Colonic mucosa (tissue), 4 donors: ENCODE results near the gene FBXW4. TPM values are rescaled to one million over a fixed set of nuclear protein-coding genes. Genes with fewer than 3 reads are reported as not detected.

Experiments
- DNase-seq: peaks from one replicate; pipeline ENCODE4 v3.0.0-alpha.2; 2020
- H3K27ac ChIP-seq: fragments of 200-600 bp; one replicate; pipeline ENCODE4 v1.8.0; 2021
- H3K27me3 ChIP-seq: fragments of 200-600 bp; one replicate; pipeline ENCODE4 v1.8.0; 2021
- H3K36me3 ChIP-seq: fragments of 200-600 bp; one replicate; pipeline ENCODE4 v1.8.0; 2021
- H3K4me1 ChIP-seq: fragments of 200-600 bp; one replicate; pipeline ENCODE4 v1.8.0; 2021; ENCODE audit warnings: mild to moderate bottlenecking
- H3K4me3 ChIP-seq: fragments of 200-600 bp; one replicate; pipeline ENCODE4 v1.8.0; 2021
- H3K9ac ChIP-seq, 2 donors: one replicate each; pipeline ENCODE4 v1.7.0; 2013; ENCODE audit warnings: control low read depth in 2 of 2, low read depth in 2 of 2, low read length in 2 of 2
- H3K9me3 ChIP-seq: fragments of 200-600 bp; one replicate; pipeline ENCODE4 v1.8.0; 2021
- intact Hi-C: fragments of 100-400 bp; cut with DNase I; formaldehyde crosslinking; loops from one replicate; pipeline ENCODE4 v1.14.1; 2022
- total RNA-seq, 2 donors: library from RNA; stranded (reverse); fragmentation: NEBNext Ultra II Directional in 1 of 2; extraction: Animal tissue kit (Norgen Biotek cat#: 25700) in 1 of 2; gene quantifications; one replicate each; pipeline ENCODE4 v1.2.1, GENCODE V29; 2021
- TF ChIP-seq, protein P1 (sequence below): fragments of 200-600 bp; IDR thresholded peaks from one replicate; pipeline ENCODE4 v1.8.0; 2022; ENCODE audit warnings: antibody characterized with exemption, mild to moderate bottlenecking
- donor health status: healthy.
- donor health status: DM: no; HTN: no; CAD: no.
- donor health status: DM: no; HTN: no; CAD: no.

Gene FBXW4
- total RNA-seq, 2 donors from 2014 or later = 42.5 to 60.7 TPM

DNA sequence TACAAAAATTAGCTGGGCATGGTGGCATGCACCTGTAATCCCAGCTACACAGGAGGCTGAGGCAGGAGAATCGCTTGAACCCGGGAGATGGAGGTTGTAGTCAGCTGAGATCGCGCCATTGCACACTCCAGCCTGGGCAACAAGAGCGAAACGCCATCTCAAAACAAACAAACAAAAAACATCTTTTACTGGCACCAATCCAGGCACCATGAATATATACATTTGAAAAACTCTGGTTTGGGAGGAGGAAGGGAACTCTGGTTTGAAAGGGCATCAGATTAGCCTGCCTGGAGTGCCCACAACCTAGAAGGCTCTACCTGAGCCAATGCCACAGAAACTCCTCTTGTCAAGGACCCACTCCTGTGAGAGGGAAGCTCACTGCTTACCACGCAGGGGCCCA, 122.8 kb downstream of the FBXW4 start:
- Histone ChIP-seq H3K9me3 (no peaks in the 10 kb centered on the region), H3K4me3 (no peak overlapping the region), H3K27ac (no peak overlapping the region), H3K27me3 (peaks cover 17% of the 10 kb centered on the region), H3K4me1 (peaks cover 10% of the 10 kb centered on the region), H3K9ac (no peak overlapping the region), H3K36me3 (no peaks in the 10 kb centered on the region)
- intact Hi-C loops = loop anchor here (5.0 kb wide), 1 partner anchor 300 kb away; no protein-coding TSS in a partner anchor
- no peak for DNase-seq
- TF ChIP-seq, protein P1, sequence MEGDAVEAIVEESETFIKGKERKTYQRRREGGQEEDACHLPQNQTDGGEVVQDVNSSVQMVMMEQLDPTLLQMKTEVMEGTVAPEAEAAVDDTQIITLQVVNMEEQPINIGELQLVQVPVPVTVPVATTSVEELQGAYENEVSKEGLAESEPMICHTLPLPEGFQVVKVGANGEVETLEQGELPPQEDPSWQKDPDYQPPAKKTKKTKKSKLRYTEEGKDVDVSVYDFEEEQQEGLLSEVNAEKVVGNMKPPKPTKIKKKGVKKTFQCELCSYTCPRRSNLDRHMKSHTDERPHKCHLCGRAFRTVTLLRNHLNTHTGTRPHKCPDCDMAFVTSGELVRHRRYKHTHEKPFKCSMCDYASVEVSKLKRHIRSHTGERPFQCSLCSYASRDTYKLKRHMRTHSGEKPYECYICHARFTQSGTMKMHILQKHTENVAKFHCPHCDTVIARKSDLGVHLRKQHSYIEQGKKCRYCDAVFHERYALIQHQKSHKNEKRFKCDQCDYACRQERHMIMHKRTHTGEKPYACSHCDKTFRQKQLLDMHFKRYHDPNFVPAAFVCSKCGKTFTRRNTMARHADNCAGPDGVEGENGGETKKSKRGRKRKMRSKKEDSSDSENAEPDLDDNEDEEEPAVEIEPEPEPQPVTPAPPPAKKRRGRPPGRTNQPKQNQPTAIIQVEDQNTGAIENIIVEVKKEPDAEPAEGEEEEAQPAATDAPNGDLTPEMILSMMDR = no peak

DNA sequence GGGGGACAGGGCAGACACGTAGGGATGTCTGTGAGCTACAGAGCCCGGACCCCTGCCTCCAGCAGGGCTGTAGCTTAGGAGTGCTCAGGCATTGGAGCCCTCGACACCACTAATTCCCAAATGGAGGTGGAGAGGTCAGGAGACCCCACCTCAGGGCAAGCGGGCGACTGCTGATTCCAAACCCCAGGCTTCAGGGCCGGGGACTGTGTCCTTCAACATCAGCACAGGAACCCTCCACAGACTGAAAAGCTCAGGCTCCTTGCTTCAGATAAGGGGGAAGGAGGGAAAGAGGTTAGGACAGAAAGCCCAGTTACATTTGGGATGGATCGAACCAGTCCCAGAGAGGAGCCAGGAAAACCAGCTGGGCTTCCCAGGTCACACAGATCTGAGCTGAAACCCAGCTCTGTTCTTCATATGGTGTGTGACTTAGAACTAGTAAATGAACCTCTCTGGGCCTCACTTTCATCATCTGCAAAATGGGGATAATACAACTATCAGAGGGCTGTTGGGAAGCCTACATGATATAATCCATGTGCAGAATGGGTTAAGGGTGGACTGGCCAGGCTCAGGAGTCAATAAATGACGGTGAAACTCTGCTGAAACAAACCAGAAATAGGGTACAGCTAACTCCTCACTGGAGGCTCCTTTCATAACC, 123.6 kb downstream of the FBXW4 start:
- no peak for DNase-seq
- Histone ChIP-seq H3K9ac (no peak overlapping the region), H3K9me3 (no peaks in the 10 kb centered on the region), H3K4me1 (peaks cover 10% of the 10 kb centered on the region), H3K27me3 (peaks cover 25% of the 10 kb centered on the region), H3K4me3 (no peak overlapping the region), H3K27ac (no peak overlapping the region), H3K36me3 (no peaks in the 10 kb centered on the region)
- intact Hi-C loops = loop anchor here (5.0 kb wide), 1 partner anchor 299 kb away; no protein-coding TSS in a partner anchor
- TF ChIP-seq, protein P1 = no peak

DNA sequence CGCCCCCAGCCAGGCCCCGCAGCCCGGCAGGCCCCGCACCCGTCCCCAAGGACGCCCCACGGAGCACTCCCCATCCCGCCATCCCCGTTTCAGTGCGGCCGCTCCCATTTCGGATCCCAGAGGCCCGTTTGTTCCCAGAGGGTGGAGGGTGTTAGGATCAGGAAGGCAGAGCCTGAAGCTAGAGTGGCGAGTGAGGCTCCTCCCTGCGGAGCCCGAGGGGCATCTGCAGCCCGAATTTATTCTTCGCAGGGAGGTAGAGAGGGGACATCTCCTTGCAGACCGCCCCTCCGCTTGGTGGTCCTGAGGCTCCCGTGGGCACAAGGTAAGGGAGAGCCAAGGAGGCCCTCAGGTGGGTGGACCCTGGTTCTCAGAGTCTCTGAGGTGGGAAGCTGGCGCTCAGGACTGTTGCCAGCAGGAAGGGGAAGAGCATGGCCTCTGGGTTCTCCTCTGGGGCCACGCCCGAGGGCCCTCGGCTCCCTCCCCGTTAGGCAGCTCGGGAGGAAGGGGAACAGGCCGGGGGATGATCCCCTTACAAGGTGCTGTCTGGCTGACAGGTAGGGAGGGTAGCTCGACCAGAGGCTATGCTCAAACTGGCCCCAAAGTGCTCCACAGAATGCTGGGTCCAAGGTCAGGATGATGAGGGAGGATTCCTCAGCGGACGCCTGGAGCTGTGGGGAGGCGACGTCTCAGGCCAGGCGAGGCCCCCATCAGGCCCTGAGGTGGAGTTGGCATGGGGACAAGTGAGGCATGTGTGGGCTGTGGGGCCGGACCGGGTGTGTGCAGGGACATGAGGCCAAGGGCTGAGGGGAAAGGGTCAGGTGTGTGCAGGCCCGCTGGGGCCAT, 124.3 kb downstream of the FBXW4 start:
- Histone ChIP-seq H3K9me3 (no peaks in the 10 kb centered on the region), H3K27me3 (peaks cover 32% of the 10 kb centered on the region), H3K27ac (no peak overlapping the region), H3K9ac (peak overlapping the region; percentile 57 to 58), H3K4me1 (peaks cover 10% of the 10 kb centered on the region), H3K36me3 (no peaks in the 10 kb centered on the region), H3K4me3 (peak overlapping the region; percentile 55)
- intact Hi-C loops = loop anchor here (5.0 kb wide), 1 partner anchor 298 kb away; no protein-coding TSS in a partner anchor
- TF ChIP-seq, protein P1 = peak; percentile 24
- no peak for DNase-seq

DNA sequence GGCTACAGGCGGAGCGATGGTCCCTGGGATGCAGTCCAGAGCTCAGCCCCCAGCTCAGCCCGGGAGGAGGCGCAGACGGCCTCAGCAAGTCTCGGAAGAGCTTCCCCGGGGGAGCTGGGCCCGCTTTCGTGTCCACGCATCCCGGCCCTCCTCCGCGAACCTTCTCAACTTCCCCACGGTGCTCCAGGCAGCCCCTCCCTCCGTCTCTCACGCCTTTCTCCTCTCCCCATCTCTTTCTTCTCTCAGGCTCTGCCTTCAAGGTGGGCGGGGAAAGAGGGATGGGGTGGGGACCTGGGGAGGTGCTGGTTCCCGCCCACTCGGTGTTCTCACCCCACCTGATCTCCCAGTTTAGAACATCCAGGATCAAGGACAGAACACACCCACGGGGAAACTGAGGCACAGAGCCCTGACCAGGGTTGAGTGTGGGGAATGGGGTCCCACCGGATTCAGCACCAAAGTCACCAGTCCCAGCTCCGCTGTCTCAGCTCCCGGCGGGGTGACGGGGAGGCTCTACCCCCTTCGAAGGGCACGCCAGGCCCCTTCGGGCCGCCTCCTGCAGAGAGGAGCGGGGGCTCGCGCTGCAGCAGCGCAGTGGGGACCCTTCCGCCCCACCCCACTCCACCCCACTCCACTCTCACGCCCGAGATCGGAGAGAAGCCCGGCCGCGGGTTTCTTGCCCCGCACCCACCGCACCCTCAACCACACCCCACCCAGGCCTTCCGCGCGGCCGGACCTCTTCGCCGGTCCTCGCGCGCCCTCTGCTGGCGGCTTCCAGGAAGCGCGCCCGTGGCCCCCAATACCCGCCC, 125.1 kb downstream of the FBXW4 start:
- intact Hi-C loops = loop anchor here (2.0 to 10.0 kb wide), 3 partner anchors 125 to 357 kb away; no protein-coding TSS in a partner anchor
- Histone ChIP-seq H3K4me3 (peak overlapping the region; percentile 55), H3K27me3 (peaks cover 38% of the 10 kb centered on the region), H3K27ac (no peak overlapping the region), H3K4me1 (peaks cover 10% of the 10 kb centered on the region), H3K9me3 (no peaks in the 10 kb centered on the region), H3K9ac (peak overlapping the region; percentile 63 to 66), H3K36me3 (no peaks in the 10 kb centered on the region)
- DNase-seq = peak; percentile 82
- TF ChIP-seq, protein P1 = peak; percentile 88

DNA sequence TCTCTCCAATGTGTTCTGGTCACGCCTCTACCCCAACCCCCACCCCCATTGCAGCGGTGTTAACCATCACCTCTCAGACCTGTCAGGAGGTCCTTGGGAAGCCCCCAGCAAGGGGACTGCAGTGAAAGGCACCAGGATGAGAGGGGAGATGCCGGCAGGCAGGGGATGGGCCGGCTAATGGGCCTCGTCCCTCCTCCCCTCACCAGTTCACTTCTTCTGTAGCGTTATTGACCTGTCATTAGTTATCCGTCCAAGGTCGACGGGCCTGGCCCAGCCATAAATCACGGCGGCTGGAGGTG, 125.7 kb downstream of the FBXW4 start:
- H3K9ac ChIP-seq = no peak overlapping the region
- TF ChIP-seq, protein P1 = no peak
- H3K27me3 ChIP-seq = peaks cover 44% of the 10 kb centered on the region
- DNase-seq = no peak
- peaks cover 10% of the 10 kb centered on the region for H3K4me1 ChIP-seq
- no peak overlapping the region for H3K27ac ChIP-seq
- H3K36me3 ChIP-seq = no peaks in the 10 kb centered on the region
- no peaks in the 10 kb centered on the region for H3K9me3 ChIP-seq
- intact Hi-C loops = loop anchor here (2.0 to 10.0 kb wide), 2 partner anchors 124 to 356 kb away; no protein-coding TSS in a partner anchor
- no peak overlapping the region for H3K4me3 ChIP-seq
